Ovary (tissue), 9 donors: ENCODE data around the gene PINLYP. TPM values are rescaled to one million over a fixed set of nuclear protein-coding genes. Genes with fewer than 3 reads are reported as not detected.
"Not testable (repeated sequence)": the region's sequence is repeated elsewhere in the genome, so short reads cannot be mapped to it uniquely, and the experiment has no call there.

Experiments used
- DNase-seq, 5 donors: peaks; one replicate each; pipeline ENCODE4 v3.0.0-alpha.2; 2019 to 2020
- H3K27ac ChIP-seq, 2 donors: fragments of 200-600 bp; one replicate each; pipeline versions ENCODE4 v1.5.1 to v1.8.0; 2019 to 2022
- H3K27me3 ChIP-seq: fragments of 200-600 bp; one replicate; pipeline ENCODE4 v1.8.0; 2022
- H3K36me3 ChIP-seq: fragments of 200-600 bp; sonication (generic); one replicate; pipeline ENCODE4 v1.5.1; 2019
- H3K4me1 ChIP-seq: one replicate; pipeline ENCODE4 v1.8.1; 2013; ENCODE audit warnings: mild to moderate bottlenecking, moderate library complexity; ENCODE audit not compliant: insufficient read depth
- H3K4me3 ChIP-seq: fragments of 200-600 bp; sonication (generic); one replicate; pipeline ENCODE4 v1.5.1; 2017
- H3K9me3 ChIP-seq, 2 donors: fragments of 200-600 bp in 1 of 2; sonication (generic) in 1 of 2; one replicate each; pipeline versions ENCODE4 v1.5.1 to v1.8.1; 2013 to 2019; ENCODE audit warnings: mild to moderate bottlenecking in 1 of 2, moderate library complexity in 1 of 2
- EP300 ChIP-seq: sonication (generic); formaldehyde crosslinking; IDR thresholded peaks from one replicate; pipeline ENCODE4 v1.6.1; 2017; ENCODE audit warnings: antibody characterized with exemption
- POLR2A ChIP-seq: fragments of 450-650 bp; IDR thresholded peaks from one replicate; pipeline ENCODE4 v1.6.1; 2017; ENCODE audit warnings: antibody characterized with exemption, mild to moderate bottlenecking, moderate library complexity
- WGBS, 3 donors: extraction: QIAGEN DNeasy Blood & Tissue Kit in 1 of 3; methylation state at CpG; one replicate each; pipeline versions ENCODE4 v1.1.5 to v1.1.7; 2013 to 2017; 5-methylcytosine and 5-hydroxymethylcytosine counted together
- intact Hi-C, 4 donors: fragments of 100-400 bp; cut with DNase I; formaldehyde crosslinking; loops; one replicate each; pipeline versions ENCODE4 v1.11.0 to v1.15.1; 2022 to 2023
- polyA plus RNA-seq, 2 donors: library from polyadenylated mRNA; stranded (reverse); fragments of 200-250 nt in 1 of 2; fragments of 350-450 nt in 1 of 2; fragmentation: Illumina TruSeq in 1 of 2; extraction: RNeasy Lipid Tissue Mini Kit (QIAGEN cat#74804) in 1 of 2; gene quantifications; one replicate each; pipeline ENCODE4 v1.2.3, GENCODE V29; 2013 to 2014
- total RNA-seq, 7 donors: library from RNA; depleted of rRNA in 2 of 7; stranded (reverse); fragments of >200 nt in 2 of 7; fragmentation: NEBNext Ultra II Directional in 3 of 7; extraction: Animal tissue kit (Norgen Biotek cat#: 25700) in 3 of 7; gene quantifications; one replicate each; pipeline versions ENCODE4 v1.1.0 to v1.2.4, GENCODE V29; 2016 to 2023
- TF ChIP-seq, protein P1 (sequence below), 3 donors: fragments of 450-650 bp in 2 of 3; fragments of 200-600 bp in 1 of 3; IDR thresholded peaks; one replicate each; pipeline versions ENCODE4 v1.5.1 to v1.8.0; 2016 to 2022; ENCODE audit warnings: antibody characterized with exemption in 3 of 3, mild to moderate bottlenecking in 1 of 3
- donor health status: DM: no; HTN: no; CAD: no; lungs with moderate emphysema.
- donor health status: DM: no; HTN: no; CAD: no.
- donor health status: Bipolar disorder and iron deficiency.
- donor health status: DM: yes; HTN: yes; CAD: no.
- donor health status: DM: no; HTN: no; CAD: no.
- donor health status: DM: yes; HTN: yes; CAD: no.

The PINLYP gene
- total and polyA plus RNA-seq, 9 donors = 10.6 to 29.9 (median 18.0) TPM

GRCh38 chr19:43541920-43542650, 33.5 kb upstream of the PINLYP start:
- Histone ChIP-seq H3K27me3 (no peaks in the 10 kb centered on the region), H3K36me3 (no peaks in the 10 kb centered on the region), H3K27ac (no peak overlapping the region), H3K4me1 (no peaks in the 10 kb centered on the region), H3K4me3 (no peak overlapping the region), H3K9me3 (no peaks in the 10 kb centered on the region)
- TF ChIP-seq, protein P1, sequence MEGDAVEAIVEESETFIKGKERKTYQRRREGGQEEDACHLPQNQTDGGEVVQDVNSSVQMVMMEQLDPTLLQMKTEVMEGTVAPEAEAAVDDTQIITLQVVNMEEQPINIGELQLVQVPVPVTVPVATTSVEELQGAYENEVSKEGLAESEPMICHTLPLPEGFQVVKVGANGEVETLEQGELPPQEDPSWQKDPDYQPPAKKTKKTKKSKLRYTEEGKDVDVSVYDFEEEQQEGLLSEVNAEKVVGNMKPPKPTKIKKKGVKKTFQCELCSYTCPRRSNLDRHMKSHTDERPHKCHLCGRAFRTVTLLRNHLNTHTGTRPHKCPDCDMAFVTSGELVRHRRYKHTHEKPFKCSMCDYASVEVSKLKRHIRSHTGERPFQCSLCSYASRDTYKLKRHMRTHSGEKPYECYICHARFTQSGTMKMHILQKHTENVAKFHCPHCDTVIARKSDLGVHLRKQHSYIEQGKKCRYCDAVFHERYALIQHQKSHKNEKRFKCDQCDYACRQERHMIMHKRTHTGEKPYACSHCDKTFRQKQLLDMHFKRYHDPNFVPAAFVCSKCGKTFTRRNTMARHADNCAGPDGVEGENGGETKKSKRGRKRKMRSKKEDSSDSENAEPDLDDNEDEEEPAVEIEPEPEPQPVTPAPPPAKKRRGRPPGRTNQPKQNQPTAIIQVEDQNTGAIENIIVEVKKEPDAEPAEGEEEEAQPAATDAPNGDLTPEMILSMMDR (IDR thresholded peaks at IDR 0.05) = no peak
- no peak for TF ChIP-seq POLR2A
- no peak for TF ChIP-seq EP300
- DNase-seq = no peak
- intact Hi-C loops = no loop called here
- 92 to 96% (median 96%) methylated on average over 5 of the region's 5 CpGs for WGBS, 3 donors

GRCh38 chr19:43544077-43544476, 31.5 kb upstream of the PINLYP start:
- Histone ChIP-seq H3K27me3 (no peaks in the 10 kb centered on the region), H3K27ac (no peak overlapping the region), H3K9me3 (no peaks in the 10 kb centered on the region), H3K36me3 (no peaks in the 10 kb centered on the region), H3K4me1 (no peaks in the 10 kb centered on the region), H3K4me3 (no peak overlapping the region)
- no peak for DNase-seq
- intact Hi-C loops = no loop called here
- TF ChIP-seq, protein P1 (IDR thresholded peaks at IDR 0.05) = no peak
- TF ChIP-seq POLR2A = no peak
- 94 to 95% (median 95%) methylated on average over 9 of the region's 9 CpGs for WGBS, 3 donors

DNA sequence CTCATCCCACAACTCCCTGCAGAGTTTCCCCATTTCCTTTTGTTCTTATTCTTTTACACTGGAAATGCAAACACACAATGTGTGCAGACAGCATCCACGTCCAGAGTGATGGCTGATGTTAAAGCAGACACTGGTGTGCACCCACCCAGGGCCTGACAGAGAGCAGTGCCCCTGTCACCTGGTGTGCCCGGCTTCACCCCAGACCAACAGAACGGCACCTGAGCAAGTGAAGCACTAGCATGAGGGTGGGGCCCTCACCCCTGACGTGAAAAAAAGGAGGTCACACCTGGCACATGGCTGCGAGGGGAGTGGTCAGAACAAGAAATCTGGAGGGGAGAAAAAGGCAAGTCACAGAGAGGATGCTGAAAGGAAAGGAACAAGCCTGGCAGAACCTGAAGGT, 30.3 kb upstream of the PINLYP start:
- Histone ChIP-seq H3K36me3 (no peaks in the 10 kb centered on the region), H3K27me3 (no peaks in the 10 kb centered on the region)
- intact Hi-C loops = no loop called here

GRCh38 chr19:43545981-43546380, 29.6 kb upstream of the PINLYP start:
- Histone ChIP-seq H3K4me1 (no peaks in the 10 kb centered on the region), H3K36me3 (no peaks in the 10 kb centered on the region), H3K27me3 (no peaks in the 10 kb centered on the region), H3K4me3 (no peak overlapping the region), H3K27ac (no peak overlapping the region), H3K9me3 (no peaks in the 10 kb centered on the region)
- TF ChIP-seq POLR2A = no peak
- TF ChIP-seq EP300 = no peak
- TF ChIP-seq, protein P1 (IDR thresholded peaks at IDR 0.05) = no peak
- intact Hi-C loops = no loop called here
- no peak for DNase-seq
- WGBS, 3 donors = 64 to 71% (median 69%) methylated on average over 2 of the region's 2 CpGs

More for the DNA sequence above, 30.3 kb upstream of the PINLYP start:
- no peak for DNase-seq
- H3K4me3 ChIP-seq = no peak overlapping the region
- no peaks in the 10 kb centered on the region for H3K9me3 ChIP-seq
- H3K27ac ChIP-seq = no peak overlapping the region
- 83 to 90% (median 86%) methylated on average over 5 of the region's 5 CpGs for WGBS, 3 donors
- TF ChIP-seq POLR2A = no peak
- H3K4me1 ChIP-seq = no peaks in the 10 kb centered on the region

GRCh38 chr19:43546581-43546980, 29.0 kb upstream of the PINLYP start:
- no peaks in the 10 kb centered on the region for H3K9me3 ChIP-seq
- H3K4me1 ChIP-seq = no peaks in the 10 kb centered on the region
- no peaks in the 10 kb centered on the region for H3K27me3 ChIP-seq
- TF ChIP-seq, protein P1 (IDR thresholded peaks at IDR 0.05) = no peak
- TF ChIP-seq POLR2A (no peak), EP300 (no peak)
- intact Hi-C loops = no loop called here
- H3K4me3 ChIP-seq = no peak overlapping the region
- no peak overlapping the region for H3K27ac ChIP-seq
- 97 to 99% (median 98%) methylated on average over 3 of the region's 3 CpGs for WGBS, 3 donors
- no peak for DNase-seq
- H3K36me3 ChIP-seq = no peaks in the 10 kb centered on the region

- H3K27ac ChIP-seq, H3K27me3 ChIP-seq, H3K9me3 ChIP-seq, DNase-seq, intact Hi-C loops, H3K4me1 ChIP-seq, H3K36me3 ChIP-seq, H3K4me3 ChIP-seq: not testable (repeated sequence)
- WGBS, 3 donors = 76 to 89% (median 86%) methylated on average over 9 to 20 of the region's 24 CpGs
Measured at GRCh38 chr19:43547926-43548325, 27.7 kb upstream of the PINLYP start.
